WI38 (cell line): ENCODE measurements around the gene KIF14.
"Not testable (repeated sequence)": the region's sequence is repeated elsewhere in the genome, so short reads cannot be mapped to it uniquely, and the experiment has no call there.

Experiments used
- H3K4me3 ChIP-seq: 2 replicates; pipeline ENCODE4 v1.5.1; 2011; ENCODE audit warnings: low read depth, mild to moderate bottlenecking, control low read depth, low read length
- TF ChIP-seq, protein P1 (sequence below): IDR thresholded peaks from 2 replicates; pipeline ENCODE4 v1.5.1; 2012; ENCODE audit warnings: low read depth, mild to moderate bottlenecking, control low read depth, low read length

Gene KIF14

DNA sequence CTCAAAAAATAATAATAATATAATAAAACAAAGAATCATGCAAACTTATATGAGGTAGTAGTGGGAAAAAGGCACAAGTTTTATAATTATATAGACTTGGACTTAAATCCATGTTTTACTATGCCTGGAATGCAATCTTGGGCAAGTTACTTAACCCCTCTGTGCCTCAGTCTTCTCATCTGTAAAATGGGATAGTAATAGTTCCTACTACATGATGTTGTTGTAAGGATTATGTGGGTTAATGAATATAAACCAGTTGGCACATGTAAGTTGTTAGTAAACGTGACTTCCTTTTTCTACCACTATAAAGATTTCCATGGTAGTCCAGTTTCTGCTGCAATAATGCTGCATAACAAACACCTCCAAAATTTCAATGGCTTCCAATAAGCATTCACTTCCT, 10.8 kb upstream of the KIF14 start:
- TF ChIP-seq, protein P1, sequence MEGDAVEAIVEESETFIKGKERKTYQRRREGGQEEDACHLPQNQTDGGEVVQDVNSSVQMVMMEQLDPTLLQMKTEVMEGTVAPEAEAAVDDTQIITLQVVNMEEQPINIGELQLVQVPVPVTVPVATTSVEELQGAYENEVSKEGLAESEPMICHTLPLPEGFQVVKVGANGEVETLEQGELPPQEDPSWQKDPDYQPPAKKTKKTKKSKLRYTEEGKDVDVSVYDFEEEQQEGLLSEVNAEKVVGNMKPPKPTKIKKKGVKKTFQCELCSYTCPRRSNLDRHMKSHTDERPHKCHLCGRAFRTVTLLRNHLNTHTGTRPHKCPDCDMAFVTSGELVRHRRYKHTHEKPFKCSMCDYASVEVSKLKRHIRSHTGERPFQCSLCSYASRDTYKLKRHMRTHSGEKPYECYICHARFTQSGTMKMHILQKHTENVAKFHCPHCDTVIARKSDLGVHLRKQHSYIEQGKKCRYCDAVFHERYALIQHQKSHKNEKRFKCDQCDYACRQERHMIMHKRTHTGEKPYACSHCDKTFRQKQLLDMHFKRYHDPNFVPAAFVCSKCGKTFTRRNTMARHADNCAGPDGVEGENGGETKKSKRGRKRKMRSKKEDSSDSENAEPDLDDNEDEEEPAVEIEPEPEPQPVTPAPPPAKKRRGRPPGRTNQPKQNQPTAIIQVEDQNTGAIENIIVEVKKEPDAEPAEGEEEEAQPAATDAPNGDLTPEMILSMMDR: no peak
- no peak overlapping the region for H3K4me3 ChIP-seq

DNA sequence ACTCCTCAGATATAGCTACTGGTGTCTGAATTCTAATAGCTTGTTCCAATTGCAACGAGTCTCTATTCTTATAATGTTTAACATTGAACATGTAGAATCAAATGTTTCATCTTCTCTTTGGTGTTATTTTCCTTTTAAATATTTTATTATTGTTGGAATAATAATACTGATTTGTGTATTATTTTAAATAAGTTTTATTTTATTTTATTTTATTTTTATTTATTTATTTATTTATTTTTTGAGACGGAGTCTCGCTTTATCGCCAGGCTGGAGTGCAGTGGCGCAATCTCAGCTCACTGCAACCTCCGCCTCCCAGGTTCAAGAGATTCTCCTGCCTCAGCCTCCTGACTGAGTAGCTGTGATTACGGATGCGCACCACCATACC, 10.0 kb upstream of the KIF14 start:
- H3K4me3 ChIP-seq: not testable (repeated sequence)

DNA sequence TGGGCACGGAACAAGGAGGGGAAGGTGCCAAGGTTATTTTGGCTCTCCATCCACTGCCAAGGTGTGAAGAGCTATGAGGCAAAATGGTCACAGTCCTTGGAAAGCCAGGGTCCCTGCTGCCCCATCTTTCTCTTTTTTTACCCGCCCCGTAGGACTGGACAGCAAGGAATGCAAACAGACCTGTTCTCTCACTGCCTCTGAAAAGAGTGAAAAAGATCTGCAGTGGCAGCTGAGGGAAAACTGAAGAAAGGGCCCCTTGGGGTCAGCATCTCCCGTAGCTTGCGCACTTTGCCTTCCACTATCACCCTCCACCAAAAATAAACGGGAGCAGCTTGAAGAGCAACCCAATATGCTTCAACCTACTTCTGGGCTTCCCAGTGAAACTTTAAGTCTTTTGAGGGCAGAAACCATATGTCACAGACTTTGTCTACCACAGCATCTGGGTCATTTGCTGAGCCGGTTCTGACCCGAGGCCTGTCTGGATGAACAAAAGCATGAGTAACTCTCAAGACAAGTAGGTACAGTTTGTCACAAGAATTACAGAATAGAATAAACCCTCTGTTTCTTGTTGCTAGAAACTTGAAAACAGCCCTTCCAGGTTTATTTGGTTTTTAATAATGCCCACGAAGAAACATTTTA, 9.4 kb upstream of the KIF14 start:
- TF ChIP-seq, protein P1: no peak
- no peak overlapping the region for H3K4me3 ChIP-seq

DNA sequence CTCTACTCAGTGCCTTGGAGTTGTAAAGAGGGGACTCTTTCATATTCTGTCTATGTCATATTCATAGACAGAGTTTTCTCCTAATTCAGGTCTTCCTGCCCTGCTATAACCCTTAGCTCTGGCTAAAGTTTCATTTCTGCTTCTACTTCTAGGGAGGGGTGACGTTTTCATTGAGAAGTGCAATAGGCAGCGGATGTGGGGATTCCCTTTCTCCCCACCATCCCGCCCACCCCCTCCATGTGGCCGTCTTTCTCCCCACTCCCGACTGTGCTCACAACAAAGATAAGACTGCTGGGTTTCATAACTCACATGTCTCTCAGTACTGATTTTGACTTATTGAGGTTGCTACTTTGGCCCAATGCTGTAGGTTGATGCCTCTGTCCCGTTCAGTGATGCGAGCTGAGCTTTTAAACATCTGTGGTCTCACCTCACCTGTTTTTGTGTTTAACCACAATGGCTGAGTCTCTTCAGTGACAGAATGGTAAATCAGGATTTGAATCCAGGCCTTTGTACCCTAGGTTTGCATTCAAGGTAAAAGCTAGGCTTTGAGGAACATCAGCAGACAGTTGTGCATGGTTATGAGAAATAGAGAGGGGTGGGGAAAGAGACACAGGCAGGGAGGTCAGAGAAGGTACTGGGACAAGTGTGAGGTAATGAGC, 7.8 kb upstream of the KIF14 start:
- no peak overlapping the region for H3K4me3 ChIP-seq
- TF ChIP-seq, protein P1: no peak

DNA sequence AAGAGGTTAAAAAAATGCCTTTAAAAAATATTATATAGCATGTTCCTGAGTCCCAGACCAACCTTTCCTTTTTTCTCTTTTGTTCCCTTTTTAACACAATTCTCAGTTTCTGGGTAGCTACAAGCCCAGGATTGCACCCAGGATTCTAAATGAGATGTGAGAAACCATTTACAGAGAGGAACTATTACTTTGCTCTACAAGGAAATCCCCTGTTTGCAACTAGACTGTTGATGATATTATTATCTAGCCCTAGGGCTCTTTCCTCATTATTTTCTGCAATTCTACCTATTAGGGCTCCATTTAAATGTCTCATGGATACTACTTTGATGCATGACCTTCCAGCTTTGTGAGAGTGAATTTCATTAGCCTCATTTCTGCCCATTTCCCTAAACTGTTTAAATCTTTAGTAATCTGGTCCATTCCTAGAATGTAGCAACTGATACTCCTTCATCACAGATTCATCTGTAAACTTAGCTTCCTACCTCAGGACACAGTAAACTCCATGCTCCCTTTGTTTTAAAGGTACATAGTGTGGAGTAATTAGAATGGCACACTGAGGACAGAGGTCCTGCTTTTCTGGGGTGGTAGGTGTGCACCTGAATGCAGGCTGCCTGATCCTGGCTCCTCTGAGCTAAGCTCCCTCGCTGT, 7.1 kb upstream of the KIF14 start:
- TF ChIP-seq, protein P1: no peak
- H3K4me3 ChIP-seq: no peak overlapping the region

DNA sequence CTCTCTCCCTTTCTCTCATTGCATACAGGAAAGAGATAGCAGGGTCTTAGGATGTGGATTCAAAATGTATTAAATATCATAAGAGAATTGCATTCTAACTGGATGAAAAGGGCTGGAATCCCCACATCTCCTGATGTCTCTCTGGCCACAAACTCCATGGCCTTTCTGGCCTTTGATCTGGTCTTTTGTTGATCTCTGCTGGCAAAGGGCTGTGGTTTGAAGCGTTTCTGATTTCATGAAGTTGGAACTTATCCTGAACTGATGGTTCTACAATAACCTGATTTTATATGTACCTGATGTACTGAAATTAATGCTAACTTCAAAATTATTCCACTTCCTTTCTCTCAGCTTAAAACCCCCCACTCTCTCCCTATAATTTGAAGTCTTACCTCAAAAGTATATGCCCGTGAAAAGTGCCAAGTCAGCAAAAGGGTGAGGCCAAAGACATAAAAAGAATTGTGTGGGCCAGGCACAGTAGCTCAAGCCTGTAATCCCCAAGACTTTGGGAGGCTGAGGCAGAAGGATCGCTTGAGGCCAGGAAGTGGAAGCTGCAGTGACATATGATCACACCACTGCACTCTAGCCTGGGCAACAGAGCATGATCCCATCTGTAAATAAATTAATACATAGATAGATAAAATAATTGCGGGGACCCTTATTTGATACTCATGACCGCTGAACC, 6.4 kb upstream of the KIF14 start:
- TF ChIP-seq, protein P1: no peak

DNA sequence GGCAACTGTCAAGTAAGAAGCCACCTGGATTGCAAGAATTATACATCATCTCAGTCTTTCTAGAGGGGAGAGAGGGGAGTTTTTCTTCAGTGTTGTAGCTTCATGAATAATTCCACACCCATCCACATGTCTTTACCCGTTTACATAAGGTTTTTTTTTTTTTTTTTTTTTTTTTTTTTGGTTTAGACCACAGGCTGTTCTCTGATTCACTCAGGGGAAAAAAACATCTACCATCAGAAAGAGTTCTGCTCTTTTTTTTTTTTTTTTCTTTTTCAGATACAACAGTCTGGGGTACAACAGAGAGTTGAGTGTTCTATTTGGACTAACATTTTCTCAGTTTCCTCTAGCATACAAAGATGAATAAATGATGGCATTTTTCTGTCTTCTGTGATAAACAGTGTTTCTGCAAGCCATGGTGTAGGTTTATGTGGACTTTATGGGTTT, 4.9 kb upstream of the KIF14 start:
- TF ChIP-seq, protein P1: no peak
- H3K4me3 ChIP-seq: no peak overlapping the region

More for the DNA sequence above, 6.4 kb upstream of the KIF14 start:
- H3K4me3 ChIP-seq: no peak overlapping the region
